ENCODE data around the gene CCDC191.

- TF ChIP-seq CTCF (optimal IDR thresholded peaks at IDR 0.05 in 1 of 3, IDR thresholded peaks at IDR 0.05 in 1 of 3, conservative IDR thresholded peaks at IDR 0.05 in 1 of 3; ENCODE audit: extremely low read depth in 1 of 3, insufficient read depth in 2 of 3, low read length in 3 of 3), result no peak
- TF ChIP-seq EZH2 (IDR thresholded peaks at IDR 0.05; ENCODE audit: low read length), result no peak
Observed at GRCh38 chr3:113977822-113978221, 78.5 kb downstream of the CCDC191 start.

All from keratinocyte (primary cell).